ENCODE measurements around the gene FOXA2. TPM values are rescaled to one million over a fixed set of nuclear protein-coding genes. Genes with fewer than 3 reads are reported as not detected.

Gene FOXA2
- total and polyA plus RNA-seq, 2 of the 13 experiments (the other 11 are each of a cell fraction or from before 2014, with no cell fraction given): 8.8 to 12.2 TPM

GRCh38 chr20:22582964-22583772, 1.2 kb downstream of the FOXA2 start (continued):
- TF ChIP-seq ZNF503 (CRISPR knock-in tag; IDR thresholded peaks at IDR 0.05) (0 out of 2 replicates have a peak, but pooled peaks have one; percentile 46), ETV6 (CRISPR knock-in tag; conservative IDR thresholded peaks at IDR 0.05) (no peak), ZGPAT (CRISPR knock-in tag; IDR thresholded peaks at IDR 0.05) (peak; percentile 71; the same call in 1 of the 2 replicates), RERE (CRISPR knock-in tag; IDR thresholded peaks at IDR 0.05; ENCODE audit: low read depth) (no peak), SNAPC2 (CRISPR knock-in tag; IDR thresholded peaks at IDR 0.05) (no peak), KDM1A (CRISPR knock-in tag; IDR thresholded peaks at IDR 0.05) (no peak), KIAA2018 (CRISPR knock-in tag; IDR thresholded peaks at IDR 0.05; ENCODE audit: borderline replicate concordance) (no peak), ZNF709 (CRISPR knock-in tag; IDR thresholded peaks at IDR 0.05) (peak; percentile 55)
- TF ChIP-seq, protein P1, sequence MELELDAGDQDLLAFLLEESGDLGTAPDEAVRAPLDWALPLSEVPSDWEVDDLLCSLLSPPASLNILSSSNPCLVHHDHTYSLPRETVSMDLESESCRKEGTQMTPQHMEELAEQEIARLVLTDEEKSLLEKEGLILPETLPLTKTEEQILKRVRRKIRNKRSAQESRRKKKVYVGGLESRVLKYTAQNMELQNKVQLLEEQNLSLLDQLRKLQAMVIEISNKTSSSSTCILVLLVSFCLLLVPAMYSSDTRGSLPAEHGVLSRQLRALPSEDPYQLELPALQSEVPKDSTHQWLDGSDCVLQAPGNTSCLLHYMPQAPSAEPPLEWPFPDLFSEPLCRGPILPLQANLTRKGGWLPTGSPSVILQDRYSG (CRISPR knock-in tag; IDR thresholded peaks at IDR 0.05): no peak
